Retinal pigment epithelial cell (primary cell): ENCODE data around the gene DENND5B.
"Not testable (repeated sequence)": the region's sequence is repeated elsewhere in the genome, so short reads cannot be mapped to it uniquely, and the experiment has no call there.

Experiments used
- DNase-seq: peaks from one replicate; pipeline ENCODE4 v3.0.0-alpha.2; 2010; ENCODE audit warnings: low read depth
- H3K4me3 ChIP-seq: 2 replicates; pipeline ENCODE4 v1.5.1; 2011; ENCODE audit warnings: mild to moderate bottlenecking, low read length, control low read depth, moderate library complexity
- CTCF ChIP-seq: conservative IDR thresholded peaks from 2 replicates; pipeline ENCODE4 v1.5.1; 2011; ENCODE audit warnings: low read depth, low read length, control low read depth, inconsistent platforms

The DENND5B gene

GRCh38 chr12:31388713-31389112 lies 202.2 kb downstream of the DENND5B start:
- no peak overlapping the region for H3K4me3 ChIP-seq
- DNase-seq: no peak
- no peak for TF ChIP-seq CTCF

DNA sequence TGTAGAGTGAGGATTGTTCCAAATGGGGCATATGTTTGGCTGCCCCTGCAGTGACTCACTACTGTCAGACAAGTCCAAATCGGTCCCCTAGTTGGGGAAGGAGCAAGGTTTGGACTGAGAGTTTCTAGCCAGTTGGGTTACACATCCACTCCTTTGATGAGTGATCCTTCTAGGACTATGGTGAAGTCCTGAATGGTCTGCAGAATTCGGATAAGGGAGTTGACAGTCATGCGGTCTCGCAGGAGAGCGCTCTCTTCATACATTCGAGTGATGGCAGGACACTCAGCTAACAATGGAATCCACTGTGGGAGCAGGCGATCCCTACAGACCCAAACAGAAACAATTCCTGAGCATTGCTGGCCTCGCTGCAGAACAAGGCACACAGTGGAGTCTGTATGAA lies 203.5 kb downstream of the DENND5B start:
- no peak for TF ChIP-seq CTCF
- no peak overlapping the region for H3K4me3 ChIP-seq
- DNase-seq: no peak

DNA sequence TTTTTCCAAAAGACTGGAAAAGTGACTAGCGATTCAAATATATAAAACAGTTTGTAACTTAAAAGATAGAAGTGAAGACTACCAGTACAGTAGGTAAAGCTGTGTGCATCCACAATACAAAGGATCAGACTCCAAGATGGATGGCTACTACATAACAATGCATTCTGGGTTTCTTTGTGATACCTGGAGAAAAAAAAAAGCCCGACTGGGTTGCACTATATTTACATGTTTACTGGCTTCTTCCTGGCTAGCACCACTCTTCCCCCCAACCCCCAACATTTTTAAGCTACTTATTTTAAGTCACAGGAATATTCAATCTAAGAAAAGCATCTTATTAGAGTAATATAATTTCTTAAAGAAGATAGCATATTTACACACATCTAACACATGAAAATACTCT lies 203.9 kb downstream of the DENND5B start:
- no peak for DNase-seq
- H3K4me3 ChIP-seq: no peak overlapping the region
- no peak for TF ChIP-seq CTCF

GRCh38 chr12:31386364-31386777 lies 204.6 kb downstream of the DENND5B start:
- DNase-seq: no peak
- no peak for TF ChIP-seq CTCF

DNA sequence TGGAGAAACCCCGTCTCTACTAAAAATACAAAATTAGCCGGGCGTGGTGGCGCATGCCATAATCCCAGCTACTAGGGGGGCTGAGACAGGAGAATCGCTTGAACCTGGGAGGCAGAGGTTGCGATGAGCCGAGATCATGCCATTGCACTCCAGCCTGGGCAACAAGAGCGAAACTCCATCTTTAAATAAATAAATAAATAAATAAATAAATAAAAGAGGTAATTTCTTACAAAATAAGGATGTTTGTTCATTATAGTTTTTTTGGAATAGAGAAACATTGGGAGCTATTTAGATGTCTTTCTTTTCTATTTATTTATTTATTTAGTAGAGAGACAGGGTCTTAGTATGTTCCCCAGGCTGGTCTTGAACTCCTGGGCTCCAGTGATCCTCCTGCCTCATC lies 213.7 kb downstream of the DENND5B start:
- not testable (repeated sequence) for DNase-seq, H3K4me3 ChIP-seq

More at GRCh38 chr12:31386364-31386777, 204.6 kb downstream of the DENND5B start:
- no peak overlapping the region for H3K4me3 ChIP-seq

DNA sequence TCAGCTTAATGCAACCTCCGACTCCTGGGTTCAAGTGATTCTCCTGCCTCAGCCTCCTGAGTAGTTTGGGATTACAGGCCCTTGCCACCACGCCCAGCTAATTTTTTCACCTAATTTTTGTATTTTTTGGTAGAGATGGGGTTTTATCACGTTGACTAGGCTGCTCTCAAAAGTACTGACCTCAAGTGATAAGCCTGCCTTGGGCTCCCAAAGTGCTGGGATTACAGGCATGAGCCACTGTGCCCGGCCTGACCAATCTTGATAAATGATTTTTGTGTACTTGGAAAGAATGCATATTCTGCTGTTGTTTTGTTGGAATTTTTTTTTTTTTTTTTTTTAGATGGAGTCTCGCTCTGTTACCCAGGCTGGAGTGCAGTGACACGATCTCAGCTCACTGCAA lies 215.5 kb downstream of the DENND5B start:
- not testable (repeated sequence) for H3K4me3 ChIP-seq, DNase-seq

DNA sequence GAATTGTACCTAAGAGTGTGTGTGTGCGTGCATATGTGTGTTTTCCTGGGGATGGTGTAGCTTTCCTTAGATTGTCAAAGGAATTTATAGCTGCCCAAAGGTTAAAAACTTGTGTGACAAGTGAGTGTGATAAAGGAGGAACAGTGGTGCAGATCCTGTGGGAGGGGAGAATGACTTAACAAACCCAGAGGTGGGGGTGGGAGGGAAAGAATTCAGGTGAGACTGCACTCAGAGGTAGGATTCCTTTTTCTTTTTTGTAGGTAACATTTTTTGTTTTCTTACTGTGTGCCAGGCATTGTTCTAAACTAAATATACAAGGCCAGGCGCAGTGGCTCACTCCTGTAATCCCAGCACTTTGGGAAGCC lies 219.7 kb downstream of the DENND5B start:
- TF ChIP-seq CTCF: no peak
- H3K4me3 ChIP-seq: no peak overlapping the region
- DNase-seq: no peak

DNA sequence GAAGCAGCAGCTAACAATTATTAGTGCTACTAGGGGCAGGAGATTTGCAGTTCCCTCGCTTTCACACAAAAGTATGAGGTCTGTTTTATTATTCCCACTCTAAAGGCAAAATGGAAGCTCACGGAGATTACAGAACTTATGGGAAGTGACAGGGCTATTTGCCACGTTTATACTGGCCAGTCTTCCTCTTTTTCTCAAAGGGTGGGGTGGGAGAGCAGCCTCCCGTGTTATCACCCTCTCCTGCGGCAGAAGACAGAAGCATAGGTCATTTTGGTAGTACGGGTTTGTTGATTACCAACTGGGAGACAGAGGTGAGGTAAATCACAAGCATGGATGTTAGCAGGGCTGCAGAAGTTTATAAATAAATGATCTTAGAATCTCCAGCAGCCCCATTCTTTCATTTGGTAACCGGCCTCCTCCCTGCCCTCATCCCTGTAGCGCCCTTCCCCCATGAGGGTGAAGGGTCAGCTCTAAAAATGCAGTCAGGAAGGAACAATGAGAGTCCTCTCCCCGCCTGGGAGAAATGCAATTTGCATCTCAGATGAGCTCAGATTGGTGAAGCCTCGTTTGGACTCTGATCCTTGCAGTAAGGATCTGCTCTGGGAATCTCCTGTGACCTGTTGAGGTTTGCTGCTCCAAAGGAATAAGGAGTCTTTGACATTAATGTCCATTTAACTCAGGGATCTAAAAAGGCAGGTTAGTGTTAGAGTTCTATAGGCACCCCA lies 220.2 kb downstream of the DENND5B start:
- DNase-seq: no peak
- peak overlapping the region; percentile 31 for H3K4me3 ChIP-seq

More for the DNA sequence above, 220.2 kb downstream of the DENND5B start:
- TF ChIP-seq CTCF: no peak
